ENCODE data around the gene RPS16.

The RPS16 gene

DNA sequence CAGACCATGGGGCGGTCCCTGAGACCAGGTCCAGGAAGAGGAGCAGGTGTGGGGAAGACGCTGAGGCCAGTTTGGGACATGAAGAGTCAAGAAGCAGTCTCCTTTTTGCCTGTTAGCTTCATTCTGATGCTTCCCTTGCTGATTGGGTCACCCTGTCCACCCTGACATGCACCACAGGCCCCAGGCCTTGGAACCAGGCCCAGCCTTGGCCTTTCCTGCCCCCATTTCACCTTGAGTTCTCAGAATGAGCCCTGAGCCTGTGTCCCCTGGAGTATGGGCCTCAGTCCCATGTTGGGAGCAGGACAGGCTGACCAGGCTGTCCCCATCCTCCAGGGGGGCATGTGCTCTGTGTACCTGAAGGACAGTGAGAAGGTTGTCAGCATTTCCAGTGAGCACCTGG lies 40.0 kb upstream of the RPS16 start:
- no peak overlapping the region for H3K27ac ChIP-seq

DNA sequence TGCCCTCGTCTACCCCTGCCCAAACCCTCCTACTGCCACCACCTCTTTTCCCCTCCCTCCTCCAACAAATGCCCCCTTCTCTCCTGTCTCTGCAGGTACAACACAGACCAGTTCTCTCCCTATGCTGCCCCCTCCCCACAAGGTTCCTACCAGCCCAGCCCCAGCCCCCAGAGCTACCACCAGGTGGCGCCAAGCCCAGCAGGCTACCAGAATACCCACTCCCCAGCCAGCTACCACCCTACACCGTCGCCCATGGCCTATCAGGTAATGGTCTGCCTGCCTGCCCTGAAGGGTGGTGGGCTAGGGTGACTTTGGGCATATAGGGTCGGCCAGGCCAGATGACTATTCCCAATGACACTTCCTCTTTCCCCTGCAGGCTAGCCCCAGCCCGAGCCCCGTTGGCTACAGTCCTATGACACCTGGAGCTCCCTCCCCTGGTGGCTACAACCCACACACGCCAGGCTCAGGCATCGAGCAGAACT lies 38.4 kb upstream of the RPS16 start:
- H3K27ac ChIP-seq: no peak overlapping the region
- TF ChIP-seq ZFX (IDR thresholded peaks at IDR 0.05; ENCODE audit: borderline replicate concordance) (no peak), CTCF (IDR thresholded peaks at IDR 0.05) (peak; percentile 95)

More for the DNA sequence above, 40.0 kb upstream of the RPS16 start:
- TF ChIP-seq CTCF (IDR thresholded peaks at IDR 0.05) (no peak), ZFX (IDR thresholded peaks at IDR 0.05; ENCODE audit: borderline replicate concordance) (no peak)

DNA sequence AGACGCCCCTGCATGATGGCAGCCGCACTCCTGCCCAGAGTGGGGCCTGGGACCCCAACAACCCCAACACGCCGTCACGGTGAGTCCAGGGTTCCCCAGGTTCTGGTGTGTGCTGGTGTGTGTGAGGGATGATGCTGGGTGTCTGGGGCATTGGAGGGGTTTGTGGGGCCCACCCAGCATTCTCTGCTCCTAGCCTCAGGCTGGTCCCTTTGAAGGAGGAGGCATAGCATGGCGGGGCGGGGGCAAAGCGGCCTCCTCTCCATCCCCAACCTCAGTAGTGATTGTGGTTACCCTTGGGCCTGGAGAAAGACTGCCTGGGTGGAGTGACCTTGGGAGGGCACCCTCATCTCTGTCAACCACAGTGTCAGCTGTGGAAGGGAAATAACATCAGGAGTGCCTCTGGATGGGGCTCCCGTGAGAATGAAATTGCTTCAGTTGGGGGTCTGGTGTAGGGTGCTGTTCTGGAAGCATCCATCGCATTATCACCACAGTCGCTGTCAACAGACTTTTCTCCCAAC lies 37.8 kb upstream of the RPS16 start:
- no peak overlapping the region for H3K27ac ChIP-seq
- TF ChIP-seq ZFX (IDR thresholded peaks at IDR 0.05; ENCODE audit: borderline replicate concordance) (no peak), CTCF (IDR thresholded peaks at IDR 0.05) (no peak)

DNA sequence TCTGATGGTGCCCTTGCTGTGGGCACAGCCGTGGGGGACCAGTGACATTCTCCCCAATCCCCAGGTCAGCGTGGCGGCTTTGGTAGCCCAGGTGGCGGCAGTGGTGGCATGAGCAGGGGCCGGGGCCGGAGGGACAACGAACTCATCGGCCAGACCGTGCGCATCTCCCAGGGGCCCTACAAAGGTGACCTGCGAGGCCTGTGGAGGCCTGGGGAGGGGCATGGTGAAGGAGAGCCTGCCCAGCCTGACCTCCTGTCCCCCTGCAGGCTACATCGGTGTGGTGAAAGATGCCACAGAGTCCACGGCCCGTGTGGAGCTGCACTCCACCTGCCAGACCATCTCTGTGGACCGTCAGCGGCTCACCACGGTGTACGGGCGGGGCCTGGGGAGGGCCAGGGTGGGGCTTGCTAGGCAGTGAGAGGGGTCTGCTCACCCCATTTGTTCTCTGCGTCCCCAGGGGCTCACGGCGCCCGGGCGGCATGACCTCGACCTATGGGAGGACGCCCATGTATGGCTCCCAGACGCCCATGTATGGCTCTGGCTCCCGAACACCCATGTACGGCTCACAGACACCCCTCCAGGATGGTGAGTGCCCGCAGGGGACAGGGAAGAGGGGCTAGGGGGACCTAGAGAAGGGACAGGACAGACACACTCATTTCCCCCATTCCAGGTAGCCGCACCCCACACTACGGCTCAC lies 37.1 kb upstream of the RPS16 start:
- no peak overlapping the region for H3K27ac ChIP-seq
- TF ChIP-seq CTCF (IDR thresholded peaks at IDR 0.05) (no peak), ZFX (IDR thresholded peaks at IDR 0.05; ENCODE audit: borderline replicate concordance) (no peak)

DNA sequence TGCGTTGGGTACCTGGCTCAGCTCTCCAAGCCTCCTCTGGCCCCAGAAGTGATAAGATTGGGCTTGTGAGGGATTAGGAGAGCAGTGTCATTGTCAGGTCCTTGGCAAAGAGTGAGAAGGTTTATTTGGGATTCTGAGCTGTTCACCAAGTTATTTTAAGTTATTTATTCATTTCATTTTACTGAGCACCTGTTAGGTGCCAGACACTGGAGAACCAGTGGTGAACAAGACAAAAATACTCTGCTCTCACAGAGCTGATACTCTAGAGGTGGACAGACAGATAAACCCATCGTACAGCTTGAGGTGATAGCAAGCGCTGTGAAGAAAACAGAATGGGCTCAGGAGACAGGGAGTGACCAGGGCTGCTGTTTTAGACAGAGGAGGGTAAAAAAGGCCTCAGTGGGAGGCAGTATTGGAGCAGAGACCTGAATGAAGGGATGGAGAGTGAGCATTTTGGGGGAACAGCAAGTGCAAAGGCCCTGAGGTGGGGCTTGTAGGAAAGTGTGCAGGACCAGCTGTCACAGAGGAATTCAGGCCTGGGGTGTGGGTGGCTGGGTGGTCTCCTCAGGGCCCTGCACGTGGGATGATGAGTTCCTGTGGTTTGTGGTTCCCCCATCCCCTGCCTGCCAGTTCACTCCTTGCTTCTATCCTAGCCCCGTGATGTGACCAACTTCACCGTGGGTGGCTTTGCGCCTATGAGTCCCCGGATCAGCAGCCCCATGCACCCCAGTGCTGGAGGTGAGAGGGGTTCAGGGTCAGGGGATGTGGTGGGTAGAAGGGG lies 36.2 kb upstream of the RPS16 start:
- no peak overlapping the region for H3K27ac ChIP-seq
- TF ChIP-seq CTCF (IDR thresholded peaks at IDR 0.05) (no peak), ZFX (IDR thresholded peaks at IDR 0.05; ENCODE audit: borderline replicate concordance) (no peak)

GRCh38 chr19:39470724-39471339 lies 35.1 kb upstream of the RPS16 start:
- H3K27ac ChIP-seq: no peak overlapping the region
- TF ChIP-seq CTCF (IDR thresholded peaks at IDR 0.05) (no peak), ZFX (IDR thresholded peaks at IDR 0.05; ENCODE audit: borderline replicate concordance) (no peak)
